Suppressor macrophage (primary cell): ENCODE results near the gene ZNF793.

ENCODE experiments used
- DNase-seq, 4 experiments: peaks; one replicate each; pipeline ENCODE4 v3.0.0-alpha.2; 2020 to 2022

Gene ZNF793

DNA sequence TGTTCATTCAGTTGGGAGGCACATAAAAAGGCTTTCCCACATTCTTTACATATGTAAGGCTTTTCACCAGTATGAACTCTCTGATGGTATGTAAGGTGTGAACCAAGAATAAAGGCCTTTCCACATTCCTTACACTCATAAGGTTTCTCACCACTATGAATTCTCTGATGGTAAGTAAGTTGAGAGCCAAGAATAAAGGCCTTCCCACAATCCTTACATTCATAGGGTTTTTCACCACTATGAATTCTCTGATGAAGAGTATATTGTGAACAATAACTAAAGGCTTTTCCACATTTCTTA lies 58.6 kb downstream of the ZNF793 start:
- DNase-seq: no peak

GRCh38 chr19:37572203-37572602 lies 65.5 kb downstream of the ZNF793 start:
- peak in 3 of 4 experiments; percentile 5 to 49 (median 36) for DNase-seq

DNA sequence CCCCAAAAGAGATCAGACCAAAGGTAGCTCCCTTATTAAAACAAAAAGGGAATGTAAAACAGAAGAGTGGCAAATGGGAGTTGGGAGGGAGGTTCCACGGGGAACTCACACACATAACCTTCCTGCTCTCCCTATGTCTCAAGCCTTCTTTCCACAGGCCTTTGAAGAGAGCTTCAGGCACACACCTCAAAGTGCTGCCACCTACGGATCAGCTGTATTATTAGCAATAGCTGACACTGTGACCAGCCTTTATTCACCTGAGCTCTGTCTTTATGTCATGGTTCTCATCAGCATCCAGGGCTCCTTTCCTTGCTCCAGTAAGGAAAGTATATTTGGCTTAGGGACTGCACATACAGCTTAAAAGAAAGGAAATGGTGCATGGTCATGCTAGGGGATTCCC lies 76.6 kb downstream of the ZNF793 start:
- DNase-seq: no peak
